Dendritic cell treated with granulocyte-macrophage colony-stimulating factor and Interleukin-4, amounts not matched to agents 40 ng/mL and 50 ng/mL, for 4 days (primary cell): ENCODE data around the gene TEX14.
"Not testable (repeated sequence)": the region's sequence is repeated elsewhere in the genome, so short reads cannot be mapped to it uniquely, and the experiment has no call there.

Experiments used
- H3K27ac Mint-ChIP-seq: one replicate; pipeline ENCODE4 v1.8.0; 2022; ENCODE audit warnings: mild to moderate bottlenecking, mixed read lengths
- H3K27me3 Mint-ChIP-seq: one replicate; pipeline ENCODE4 v1.8.0; 2022; ENCODE audit warnings: mild to moderate bottlenecking, mixed read lengths
- H3K36me3 Mint-ChIP-seq: one replicate; pipeline ENCODE4 v1.8.0; 2022; ENCODE audit warnings: low read depth, mixed read lengths
- H3K4me1 Mint-ChIP-seq: one replicate; pipeline ENCODE4 v1.8.0; 2022; ENCODE audit warnings: low read depth, mixed read lengths
- H3K4me3 Mint-ChIP-seq: one replicate; pipeline ENCODE4 v1.8.0; 2022; ENCODE audit warnings: mild to moderate bottlenecking, moderate library complexity, mixed read lengths
- H3K9me3 Mint-ChIP-seq: one replicate; pipeline ENCODE4 v1.8.0; 2022; ENCODE audit warnings: mixed read lengths
- intact Hi-C: fragments of 100-400 bp; cut with micrococcal nuclease; formaldehyde crosslinking; loops from one replicate; pipeline ENCODE4 v1.15.0; 2022

Gene TEX14

DNA sequence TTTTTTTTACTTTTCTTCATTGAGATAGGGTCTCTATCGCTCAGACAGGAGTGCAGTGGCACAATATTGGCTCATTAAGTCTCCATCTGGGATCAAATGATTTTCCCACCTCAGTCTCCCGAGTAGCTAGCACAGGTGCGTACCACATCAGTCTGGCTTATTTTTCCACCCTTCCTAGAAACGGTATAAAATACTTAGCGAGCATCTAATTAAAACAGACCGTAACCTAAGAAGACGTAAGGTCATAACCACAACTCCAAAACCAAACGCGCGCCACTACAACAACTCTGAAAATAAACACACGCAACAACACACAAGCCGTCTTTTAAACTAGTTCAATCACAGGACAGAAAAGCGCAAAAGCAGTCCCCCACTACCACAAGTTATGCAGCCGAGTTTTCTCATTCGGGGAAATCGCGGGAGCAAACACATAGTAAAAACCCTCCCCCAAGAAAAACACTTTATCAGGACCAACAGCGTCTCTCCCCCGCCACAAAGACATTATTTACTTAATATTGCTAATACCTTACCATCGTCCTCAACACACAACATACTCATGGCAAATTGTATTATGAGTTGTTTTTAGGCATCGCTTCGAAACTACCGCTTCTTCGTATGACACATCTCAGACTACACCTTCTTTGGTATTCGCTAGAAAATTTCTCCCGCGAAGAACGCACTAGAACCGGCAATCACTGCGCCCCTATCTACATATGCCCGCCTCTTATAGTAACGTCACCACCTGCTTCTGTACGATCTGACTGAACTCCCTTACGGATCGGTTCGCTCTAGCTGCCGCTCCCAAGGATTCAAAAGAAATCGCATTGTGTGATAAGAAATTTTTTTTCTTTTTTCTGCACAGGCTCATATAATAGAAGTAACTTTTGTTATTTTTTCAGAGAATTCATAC lies 32.8 kb downstream of the TEX14 start:
- intact Hi-C loops = loop anchor here (1.0 kb wide), 3 partner anchors 27 to 141 kb away; partner anchors contain the start of genes RAD51C and TEX14
- peaks cover 2% of the 10 kb centered on the region for H3K27me3 Mint-ChIP-seq
- peak overlapping the region; percentile 99 for H3K27ac Mint-ChIP-seq
- H3K9me3 Mint-ChIP-seq = no peaks in the 10 kb centered on the region
- peaks cover 24% of the 10 kb centered on the region for H3K4me1 Mint-ChIP-seq
- peak overlapping the region; percentile 63 for H3K4me3 Mint-ChIP-seq
- no peaks in the 10 kb centered on the region for H3K36me3 Mint-ChIP-seq

GRCh38 chr17:58657962-58658803 lies 33.7 kb downstream of the TEX14 start:
- H3K27ac Mint-ChIP-seq = peak overlapping the region; percentile 99
- H3K9me3 Mint-ChIP-seq, H3K27me3 Mint-ChIP-seq, H3K36me3 Mint-ChIP-seq, intact Hi-C loops: not testable (repeated sequence)
- peaks cover 24% of the 10 kb centered on the region for H3K4me1 Mint-ChIP-seq
- peak overlapping the region; percentile 20 for H3K4me3 Mint-ChIP-seq

GRCh38 chr17:58648236-58648635 lies 43.6 kb downstream of the TEX14 start:
- Mint-ChIP-seq H3K36me3 (no peaks in the 10 kb centered on the region), H3K4me1 (peaks cover under 1% of the 10 kb centered on the region)
- intact Hi-C loops = no loop called here

DNA sequence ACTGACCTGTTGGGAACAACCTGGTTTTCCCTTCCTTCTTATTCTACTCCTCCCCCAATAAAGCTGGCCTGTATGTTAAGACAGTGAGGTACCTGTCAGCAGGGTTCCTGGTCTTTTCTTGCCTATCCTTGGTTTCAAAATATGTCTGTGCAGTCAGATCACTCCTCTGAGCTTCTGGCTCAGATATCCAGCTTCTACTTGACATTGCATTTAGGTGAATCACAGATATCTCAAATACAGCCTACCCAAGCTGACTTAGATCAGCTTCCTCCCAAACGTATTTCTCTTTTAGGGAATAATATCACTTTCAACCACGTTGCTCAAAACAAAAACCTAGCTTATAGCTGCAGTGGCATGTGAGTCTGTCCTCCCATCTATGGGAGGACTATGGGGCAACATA lies 48.7 kb downstream of the TEX14 start:
- Mint-ChIP-seq H3K4me1 (peaks cover 9% of the 10 kb centered on the region), H3K36me3 (no peaks in the 10 kb centered on the region), H3K9me3 (no peaks in the 10 kb centered on the region), H3K27ac (no peak overlapping the region), H3K27me3 (peaks cover 7% of the 10 kb centered on the region), H3K4me3 (no peak overlapping the region)
- intact Hi-C loops = no loop called here

More at GRCh38 chr17:58648236-58648635, 43.6 kb downstream of the TEX14 start:
- Mint-ChIP-seq H3K4me3 (no peak overlapping the region), H3K27me3 (peaks cover 13% of the 10 kb centered on the region), H3K9me3 (no peaks in the 10 kb centered on the region), H3K27ac (peak overlapping the region; percentile 50)

GRCh38 chr17:58641887-58642311 lies 49.9 kb downstream of the TEX14 start:
- no peaks in the 10 kb centered on the region for H3K9me3 Mint-ChIP-seq
- no peak overlapping the region for H3K4me3 Mint-ChIP-seq
- H3K27me3 Mint-ChIP-seq = peaks cover 3% of the 10 kb centered on the region
- no peak overlapping the region for H3K27ac Mint-ChIP-seq
- no peaks in the 10 kb centered on the region for H3K36me3 Mint-ChIP-seq
- intact Hi-C loops = no loop called here
- peaks cover 9% of the 10 kb centered on the region for H3K4me1 Mint-ChIP-seq

GRCh38 chr17:58640202-58640601 lies 51.6 kb downstream of the TEX14 start:
- Mint-ChIP-seq H3K4me3 (no peak overlapping the region), H3K27ac (no peak overlapping the region)
- intact Hi-C loops = no loop called here

DNA sequence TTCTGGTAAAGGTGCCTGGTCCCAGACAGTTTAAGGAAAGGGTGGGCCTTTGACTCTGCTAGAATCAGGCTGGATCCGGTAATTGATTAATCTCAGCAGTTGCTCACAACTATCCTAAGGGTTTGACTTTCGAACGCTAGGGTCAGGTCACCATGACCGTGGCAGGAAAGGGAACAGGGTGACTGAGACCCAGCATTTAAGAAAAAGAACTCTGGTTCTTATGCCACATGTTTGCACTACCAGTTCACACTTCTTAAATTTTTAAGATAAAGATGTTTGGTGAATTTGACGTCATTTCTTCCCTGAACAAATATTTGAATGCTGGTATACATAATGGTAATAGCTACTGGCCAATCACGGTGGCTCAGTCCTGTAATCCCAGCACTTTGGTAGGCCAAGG lies 52.2 kb downstream of the TEX14 start:
- H3K4me1 Mint-ChIP-seq = peaks cover 9% of the 10 kb centered on the region
- no peak overlapping the region for H3K4me3 Mint-ChIP-seq
- no peak overlapping the region for H3K27ac Mint-ChIP-seq
- intact Hi-C loops = no loop called here
- H3K27me3 Mint-ChIP-seq = peaks cover 5% of the 10 kb centered on the region
- H3K9me3 Mint-ChIP-seq = no peaks in the 10 kb centered on the region
- H3K36me3 Mint-ChIP-seq = no peaks in the 10 kb centered on the region

More at GRCh38 chr17:58640202-58640601, 51.6 kb downstream of the TEX14 start:
- Mint-ChIP-seq H3K4me1 (peaks cover 9% of the 10 kb centered on the region), H3K9me3 (no peaks in the 10 kb centered on the region), H3K27me3 (peaks cover 5% of the 10 kb centered on the region), H3K36me3 (no peaks in the 10 kb centered on the region)

GRCh38 chr17:58637011-58637570 lies 54.8 kb downstream of the TEX14 start:
- H3K36me3 Mint-ChIP-seq = no peaks in the 10 kb centered on the region
- H3K4me1 Mint-ChIP-seq = no peaks in the 10 kb centered on the region
- H3K27ac Mint-ChIP-seq = no peak overlapping the region
- H3K27me3 Mint-ChIP-seq = peaks cover 4% of the 10 kb centered on the region
- no peaks in the 10 kb centered on the region for H3K9me3 Mint-ChIP-seq
- H3K4me3 Mint-ChIP-seq = no peak overlapping the region
- intact Hi-C loops = no loop called here

- no peak overlapping the region for H3K27ac Mint-ChIP-seq
- H3K27me3 Mint-ChIP-seq = peaks cover 4% of the 10 kb centered on the region
- no peak overlapping the region for H3K4me3 Mint-ChIP-seq
- peaks cover 18% of the 10 kb centered on the region for H3K4me1 Mint-ChIP-seq
- intact Hi-C loops = loop anchor here (1.0 to 5.0 kb wide), 3 partner anchors 27 to 114 kb away; no protein-coding TSS in a partner anchor
- H3K9me3 Mint-ChIP-seq = no peaks in the 10 kb centered on the region
- H3K36me3 Mint-ChIP-seq = no peaks in the 10 kb centered on the region
Measured at GRCh38 chr17:58632324-58633314, 59.2 kb downstream of the TEX14 start.

GRCh38 chr17:58631523-58632323 lies 60.1 kb downstream of the TEX14 start:
- H3K4me1 Mint-ChIP-seq = peaks cover 25% of the 10 kb centered on the region
- no peak overlapping the region for H3K27ac Mint-ChIP-seq
- H3K9me3 Mint-ChIP-seq = no peaks in the 10 kb centered on the region
- H3K27me3 Mint-ChIP-seq = peaks cover 2% of the 10 kb centered on the region
- H3K36me3 Mint-ChIP-seq = no peaks in the 10 kb centered on the region
- intact Hi-C loops = loop anchor here (1.0 to 5.0 kb wide), 3 partner anchors 28 to 113 kb away; no protein-coding TSS in a partner anchor
- no peak overlapping the region for H3K4me3 Mint-ChIP-seq

DNA sequence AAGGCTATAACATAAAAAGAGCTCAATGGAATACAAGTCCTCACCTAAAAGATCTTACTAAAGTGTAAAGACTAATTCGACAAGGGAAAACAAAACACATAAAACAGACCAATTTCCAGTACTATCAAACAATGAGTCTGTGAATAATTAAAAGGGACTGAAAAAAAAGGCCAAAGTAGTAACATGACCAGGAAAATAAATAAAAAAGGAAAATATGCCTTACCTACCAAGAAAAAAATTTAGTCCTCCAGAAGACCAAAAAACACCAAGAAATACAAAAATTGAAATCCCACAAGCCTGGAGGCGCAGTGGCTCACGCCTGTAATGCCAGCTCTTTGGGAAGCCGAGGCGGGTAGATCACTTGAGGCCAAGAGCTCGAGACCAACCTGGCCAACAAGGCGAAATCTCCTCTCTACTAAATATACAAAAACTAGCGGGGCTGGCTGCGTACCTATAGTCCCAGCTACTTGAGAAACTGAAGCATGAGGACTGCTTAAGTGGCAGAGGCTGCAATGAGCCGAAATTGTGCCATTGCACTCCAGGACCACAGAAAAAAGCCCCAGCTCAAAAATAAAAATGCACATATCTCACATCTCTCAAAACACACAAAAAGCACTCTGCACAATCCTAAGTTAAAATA lies 60.8 kb downstream of the TEX14 start:
- Mint-ChIP-seq H3K27ac (no peak overlapping the region), H3K4me1 (peaks cover 27% of the 10 kb centered on the region), H3K4me3 (no peak overlapping the region), H3K27me3 (no peaks in the 10 kb centered on the region), H3K36me3 (no peaks in the 10 kb centered on the region), H3K9me3 (no peaks in the 10 kb centered on the region)
- intact Hi-C loops = loop anchor here (5.0 kb wide), 1 partner anchor 44 kb away; no protein-coding TSS in a partner anchor

DNA sequence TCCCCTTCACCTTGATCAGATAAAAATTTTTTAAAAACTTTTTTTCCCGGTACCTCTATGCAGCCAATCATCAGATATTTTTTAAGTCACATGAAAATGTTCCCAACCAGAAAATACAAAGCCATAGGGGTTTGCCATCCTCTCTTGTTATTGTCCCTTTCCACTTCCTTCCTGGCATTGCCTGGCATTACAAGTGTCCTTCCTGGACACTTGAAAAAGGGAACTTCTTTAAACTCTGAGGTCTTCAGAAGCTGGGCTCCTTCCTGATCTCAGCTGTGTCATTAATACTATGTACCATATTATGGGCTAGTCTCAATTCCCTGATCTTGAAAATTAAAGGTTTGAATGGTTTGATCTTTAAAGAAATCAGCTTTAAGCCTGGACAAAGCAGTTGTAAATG lies 64.9 kb downstream of the TEX14 start:
- Mint-ChIP-seq H3K9me3 (no peaks in the 10 kb centered on the region), H3K4me1 (peaks cover 38% of the 10 kb centered on the region), H3K27ac (peak overlapping the region; percentile 56), H3K4me3 (no peak overlapping the region), H3K27me3 (peaks cover 4% of the 10 kb centered on the region), H3K36me3 (no peaks in the 10 kb centered on the region)
- intact Hi-C loops = no loop called here
